OCI-LY1 (cell line): ENCODE measurements around the gene OR1K1.

Source experiments
- EZH2 ChIP-seq: fragments of 200-600 bp; sonication (generic), shearing (Covaris generic); IDR thresholded peaks from 2 replicates; pipeline ENCODE4 v1.8.0; 2017; ENCODE audit warnings: borderline replicate concordance, mixed run types, mild to moderate bottlenecking, antibody characterized with exemption, low read length, moderate library complexity, mixed read lengths
- TF ChIP-seq, protein P1 (sequence below): fragments of 200-600 bp; sonication (generic), shearing (Covaris generic); IDR thresholded peaks from 2 replicates; pipeline ENCODE4 v1.5.1; 2017; ENCODE audit warnings: mild to moderate bottlenecking, antibody characterized with exemption, low read length, moderate library complexity, mixed read lengths

DNA sequence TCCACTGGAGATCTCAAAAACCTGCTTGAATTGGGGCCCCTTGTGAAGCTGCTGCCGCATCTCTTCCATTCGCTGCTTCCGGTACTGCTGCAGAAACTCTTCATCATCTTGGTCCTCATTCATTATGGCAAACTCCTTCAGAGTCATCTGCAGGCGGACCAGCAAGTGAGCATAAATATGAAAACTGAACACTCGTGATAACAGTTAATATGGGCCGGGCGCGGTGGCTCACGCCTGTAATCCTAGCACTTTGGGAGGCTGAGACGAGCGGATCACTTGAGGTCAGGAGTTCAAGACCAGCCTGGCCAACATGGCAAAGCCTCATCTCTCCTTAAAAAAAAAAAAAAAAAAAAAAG, 20.5 kb downstream of the OR1K1 start:
- no peak for TF ChIP-seq EZH2
- TF ChIP-seq, protein P1, sequence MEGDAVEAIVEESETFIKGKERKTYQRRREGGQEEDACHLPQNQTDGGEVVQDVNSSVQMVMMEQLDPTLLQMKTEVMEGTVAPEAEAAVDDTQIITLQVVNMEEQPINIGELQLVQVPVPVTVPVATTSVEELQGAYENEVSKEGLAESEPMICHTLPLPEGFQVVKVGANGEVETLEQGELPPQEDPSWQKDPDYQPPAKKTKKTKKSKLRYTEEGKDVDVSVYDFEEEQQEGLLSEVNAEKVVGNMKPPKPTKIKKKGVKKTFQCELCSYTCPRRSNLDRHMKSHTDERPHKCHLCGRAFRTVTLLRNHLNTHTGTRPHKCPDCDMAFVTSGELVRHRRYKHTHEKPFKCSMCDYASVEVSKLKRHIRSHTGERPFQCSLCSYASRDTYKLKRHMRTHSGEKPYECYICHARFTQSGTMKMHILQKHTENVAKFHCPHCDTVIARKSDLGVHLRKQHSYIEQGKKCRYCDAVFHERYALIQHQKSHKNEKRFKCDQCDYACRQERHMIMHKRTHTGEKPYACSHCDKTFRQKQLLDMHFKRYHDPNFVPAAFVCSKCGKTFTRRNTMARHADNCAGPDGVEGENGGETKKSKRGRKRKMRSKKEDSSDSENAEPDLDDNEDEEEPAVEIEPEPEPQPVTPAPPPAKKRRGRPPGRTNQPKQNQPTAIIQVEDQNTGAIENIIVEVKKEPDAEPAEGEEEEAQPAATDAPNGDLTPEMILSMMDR = no peak
